COLO668 (cell line): ENCODE measurements around the gene NUDT16L1.
"Not testable (repeated sequence)": the region's sequence is repeated elsewhere in the genome, so short reads cannot be mapped to it uniquely, and the experiment has no call there.

ENCODE experiments used
- DNase-seq: peaks from one replicate; lab custom pipeline; 2025; ENCODE audit not compliant: unreplicated experiment; lab: John Stamatoyannopoulos, UW

Gene NUDT16L1

DNA sequence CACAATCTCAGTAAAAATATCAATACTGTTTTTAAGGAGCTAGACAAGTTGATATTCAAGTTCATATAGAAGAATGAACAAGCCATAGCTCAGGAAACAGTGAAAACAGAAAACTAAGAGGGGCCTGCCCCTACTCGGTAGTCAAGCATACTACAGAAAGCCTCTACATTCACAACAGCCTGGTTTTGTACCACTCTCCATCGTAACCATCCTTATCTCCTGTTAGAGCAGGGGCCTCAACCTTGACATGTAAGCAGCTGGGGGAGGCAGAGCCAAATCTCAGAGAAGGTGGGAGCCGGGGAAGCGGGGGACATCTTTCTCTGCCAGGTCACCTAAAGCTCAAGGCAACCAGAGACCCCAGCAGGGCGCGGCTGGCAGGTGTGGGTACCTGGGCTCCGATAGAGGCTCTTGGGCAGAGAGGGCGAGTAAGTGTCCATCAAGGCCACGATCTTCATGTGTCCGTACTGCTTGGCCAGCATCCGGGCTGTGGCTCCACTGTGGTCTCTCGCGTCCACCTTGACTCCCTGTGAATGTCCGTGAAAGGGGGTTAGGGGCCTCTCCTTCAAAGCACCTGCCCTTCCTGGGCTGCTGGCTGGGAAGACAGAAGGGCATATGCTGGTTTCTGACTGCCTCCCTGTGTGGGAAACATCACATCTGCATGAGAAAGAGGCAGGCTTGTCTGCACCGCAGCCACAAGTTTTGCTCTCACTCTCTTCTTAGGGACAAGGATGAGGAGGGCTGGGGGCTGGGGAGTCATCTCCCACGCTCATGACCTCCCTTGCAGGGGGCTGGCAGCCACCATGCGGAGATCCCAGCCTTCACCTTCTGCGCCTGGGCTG, 20.5 kb downstream of the NUDT16L1 start:
- no peak for DNase-seq

DNA sequence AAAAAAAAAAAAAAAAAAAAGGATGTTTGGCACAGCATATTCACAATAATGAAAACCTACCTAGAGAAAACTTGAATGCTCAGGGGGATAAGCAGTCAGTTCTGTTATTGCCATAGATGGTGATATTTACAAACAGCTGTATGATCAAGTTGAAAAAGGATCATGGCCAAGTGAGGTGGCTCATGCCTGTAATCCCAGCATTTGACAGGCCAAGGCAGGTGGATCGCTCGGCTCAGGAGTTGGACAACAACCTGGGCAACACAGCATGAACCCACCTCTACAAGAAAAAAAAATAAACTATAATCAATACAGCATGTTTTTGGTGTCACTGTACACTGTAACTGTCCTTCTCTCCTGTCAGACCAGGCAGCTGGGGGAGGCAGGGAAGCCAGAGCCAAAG, 21.6 kb downstream of the NUDT16L1 start:
- no peak for DNase-seq

DNA sequence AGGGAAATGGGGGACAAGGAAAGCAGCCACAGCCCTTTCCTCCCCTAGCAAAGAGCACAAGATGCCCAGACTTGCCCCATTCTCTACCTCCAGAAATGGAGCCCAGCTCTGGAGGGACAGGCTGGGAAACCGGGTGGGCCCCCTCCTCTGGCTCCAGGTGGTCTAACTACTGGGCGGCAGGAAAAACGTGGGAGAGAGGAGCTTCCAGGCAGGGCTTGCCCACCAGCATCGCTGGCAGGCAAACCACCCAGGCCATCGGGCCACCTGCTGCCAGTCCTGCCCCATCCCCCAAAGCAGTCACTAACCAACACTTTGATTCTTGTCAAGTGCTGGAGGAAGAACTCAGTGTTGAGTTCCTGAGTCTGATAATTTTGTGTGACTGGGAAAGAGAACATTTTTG, 25.1 kb downstream of the NUDT16L1 start:
- no peak for DNase-seq

DNA sequence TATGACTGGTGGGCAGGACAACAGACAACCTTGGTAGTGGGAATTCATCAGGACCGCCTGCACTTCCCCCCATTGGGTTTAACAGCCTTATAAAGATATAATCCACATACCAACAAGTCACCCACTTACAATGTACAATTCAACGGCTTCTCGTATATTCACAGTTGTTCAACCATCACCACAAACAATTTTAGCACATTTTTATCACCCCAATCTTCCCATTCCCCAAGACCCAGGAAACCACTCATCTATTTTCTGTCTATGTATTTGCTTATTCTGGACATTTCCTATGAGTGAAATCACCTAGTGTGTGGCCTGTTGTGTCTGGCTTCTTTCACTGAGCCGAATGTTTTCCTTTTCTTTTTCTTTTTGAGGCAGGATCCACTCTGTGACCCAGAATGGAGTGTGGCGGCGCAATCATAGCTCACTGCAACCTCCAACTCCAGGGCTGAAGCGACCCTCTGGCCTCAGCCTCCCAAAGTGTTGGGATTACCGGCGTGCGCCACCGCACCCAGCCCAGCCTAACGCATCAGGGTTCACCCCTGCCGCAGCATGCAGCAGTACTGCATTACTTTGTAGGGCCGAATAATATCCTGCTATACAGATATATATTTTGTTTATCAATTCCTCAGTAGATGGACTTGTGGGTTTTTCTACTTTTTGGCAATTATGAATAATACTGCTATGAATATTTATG, 29.9 kb downstream of the NUDT16L1 start:
- no peak for DNase-seq

DNA sequence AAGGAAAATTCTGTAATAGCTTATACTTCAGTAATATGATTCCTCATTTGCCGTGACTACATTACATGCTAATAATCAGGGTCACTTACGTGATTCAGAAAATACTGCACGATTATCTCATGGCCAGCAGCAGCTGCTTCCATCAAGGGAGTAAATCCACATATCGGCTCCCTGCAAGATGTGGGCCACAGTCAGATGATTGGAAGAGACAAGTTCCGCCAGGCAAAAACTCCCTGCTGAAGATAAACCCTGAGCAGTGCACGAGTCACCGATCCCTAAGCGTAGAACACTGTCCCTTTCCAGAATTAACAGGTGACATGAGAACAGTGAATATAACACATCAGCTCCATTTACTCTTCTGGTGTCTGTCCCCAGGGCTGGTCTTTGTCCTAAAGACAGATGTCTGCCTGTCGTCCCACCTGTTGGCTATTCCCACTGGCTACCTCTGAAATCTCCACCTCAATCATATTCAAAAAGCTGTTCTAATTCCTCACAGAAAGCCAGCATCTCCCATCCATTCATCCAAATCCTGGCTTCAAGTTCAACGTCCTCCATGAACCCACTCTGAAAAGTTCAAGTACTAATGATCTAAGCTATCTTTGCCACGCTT, 31.4 kb downstream of the NUDT16L1 start:
- no peak for DNase-seq

DNA sequence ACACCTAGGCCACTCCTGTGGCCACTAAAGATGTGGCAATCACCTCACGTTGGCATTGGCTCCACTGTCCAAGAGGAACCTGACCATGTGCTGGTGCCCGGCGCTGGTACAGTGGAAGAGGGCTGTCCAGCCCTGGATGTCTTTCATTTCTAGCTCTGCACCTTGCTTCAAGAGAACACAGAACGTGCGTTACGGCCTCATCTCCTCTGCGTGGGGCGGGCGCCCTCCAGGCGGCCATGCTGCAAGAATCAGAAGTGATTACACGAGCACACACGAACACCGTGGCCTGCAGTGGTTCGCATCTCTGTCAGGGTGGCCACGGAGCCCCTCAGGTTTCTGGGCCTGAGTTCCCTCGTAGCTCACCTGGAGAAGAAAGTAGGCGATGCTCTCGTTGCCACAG, 33.3 kb downstream of the NUDT16L1 start:
- no peak for DNase-seq

DNA sequence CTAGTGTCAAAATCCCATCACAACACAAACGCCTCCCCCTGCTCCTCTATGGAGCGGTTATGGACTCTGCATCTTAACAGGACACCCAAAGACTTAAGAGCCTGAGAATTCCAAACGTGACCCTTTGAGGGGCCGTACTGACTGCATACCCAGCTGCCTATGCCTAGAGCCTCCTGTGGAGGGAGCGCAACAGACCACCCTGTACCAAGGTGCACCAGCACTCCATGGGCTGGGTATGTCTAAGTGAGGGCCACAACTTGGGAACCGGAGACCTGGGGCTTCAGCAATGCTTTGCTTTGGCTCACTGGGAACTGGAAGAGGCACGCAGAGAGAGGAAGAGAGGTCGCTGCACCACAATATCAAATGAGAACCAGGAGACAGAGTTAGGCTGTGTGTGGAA, 35.3 kb downstream of the NUDT16L1 start:
- DNase-seq, result no peak

DNA sequence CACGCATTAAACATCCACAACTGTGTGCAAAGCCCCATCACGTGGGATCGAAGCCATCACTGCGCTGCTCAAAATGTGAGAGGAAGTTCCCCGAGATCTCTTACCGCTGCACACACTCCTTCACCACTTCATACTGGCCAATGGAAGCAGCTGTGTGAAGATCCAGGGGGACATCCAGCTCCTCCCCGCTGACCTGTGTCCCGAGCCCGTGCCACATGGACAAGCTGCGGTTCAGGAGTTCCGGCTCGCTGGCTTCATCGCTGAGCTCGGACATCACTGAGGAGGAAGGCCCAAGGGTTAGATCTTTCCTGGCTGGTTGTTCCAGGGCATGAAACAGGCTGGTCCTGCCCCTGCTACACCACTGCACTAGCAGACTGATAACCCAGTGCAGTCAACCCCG, 36.5 kb downstream of the NUDT16L1 start:
- DNase-seq, result no peak

DNA sequence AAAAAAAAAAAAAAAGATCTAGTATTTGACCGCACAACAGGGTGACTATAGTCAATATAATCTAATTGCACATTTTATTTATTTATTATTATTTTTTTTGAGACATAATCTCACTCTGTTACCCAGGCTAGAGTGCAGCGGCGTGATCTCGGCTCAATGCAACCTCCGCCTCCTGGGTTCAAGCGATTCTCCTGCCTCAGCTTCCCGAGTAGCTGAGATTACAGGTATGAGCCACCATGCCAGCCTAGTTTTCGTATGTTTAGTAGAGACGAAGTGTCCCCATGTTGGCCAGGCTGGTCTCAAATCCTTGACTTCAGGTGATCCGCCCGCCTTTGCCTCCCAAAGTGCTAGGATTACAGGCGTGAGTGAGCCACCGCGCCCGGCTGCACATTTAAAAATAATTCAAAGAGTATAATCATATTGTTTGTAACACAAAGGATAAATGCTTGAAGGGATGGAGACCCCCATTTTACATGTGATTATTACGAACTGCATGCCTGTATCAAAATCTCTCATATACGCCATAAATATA, 39.9 kb downstream of the NUDT16L1 start:
- no peak for DNase-seq

DNA sequence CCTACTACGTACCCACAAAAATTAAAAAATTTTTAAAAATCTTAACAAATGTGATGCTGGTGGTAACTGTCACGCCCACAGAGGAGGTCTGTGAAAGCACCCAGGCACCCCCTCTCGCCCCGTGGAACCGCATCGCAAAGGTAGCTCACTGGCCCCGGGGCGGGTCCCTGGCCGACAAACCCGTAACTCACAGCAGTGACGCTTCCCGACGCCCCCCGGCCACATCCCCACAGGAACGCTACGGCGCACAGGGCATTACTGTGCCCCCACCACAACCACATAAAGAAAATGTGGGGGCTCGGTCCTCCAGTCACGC, 40.3 kb downstream of the NUDT16L1 start:
- peak; percentile 46 for DNase-seq

DNA sequence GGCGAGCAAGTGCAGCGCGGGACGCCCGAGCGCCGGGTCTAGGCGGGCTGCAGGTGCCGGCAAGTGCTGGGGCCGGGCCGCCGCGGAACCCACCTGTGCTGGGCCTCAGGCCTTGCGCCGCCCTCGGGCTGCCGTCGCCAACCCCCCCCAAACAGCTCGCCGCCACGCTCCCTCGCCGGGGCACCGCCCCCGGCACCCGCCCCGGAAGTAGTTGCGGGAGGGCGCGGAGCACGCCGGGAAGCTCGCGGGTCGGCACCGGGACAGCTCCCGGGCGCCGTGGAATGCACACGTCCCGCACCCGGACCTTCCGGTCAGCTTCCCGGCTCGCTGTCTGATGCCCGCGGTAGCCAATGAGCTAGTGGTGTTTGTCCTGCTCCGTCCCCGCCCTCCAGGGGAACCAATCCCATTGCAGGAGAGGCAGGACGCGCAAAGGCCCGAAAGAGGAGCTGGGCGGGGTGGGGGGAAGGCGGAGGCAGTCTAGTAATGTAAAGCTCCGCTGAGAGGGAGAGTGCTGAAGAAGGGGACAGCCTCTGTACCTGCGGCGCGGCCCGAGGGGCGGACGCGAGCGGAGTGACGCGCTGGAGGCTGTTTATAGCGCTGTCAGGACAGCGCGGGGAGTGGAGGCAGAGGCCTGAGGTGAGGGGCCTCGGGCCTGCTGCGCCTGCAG, 40.8 kb downstream of the NUDT16L1 start, which contains the start of the genes ANKS3 and DNAAF8:
Gene ANKS3, minus strand, starts transcription at position 209 of the 667 bp plus-strand sequence. CDS start 4,122 bp downstream, outside the sequence.
Gene DNAAF8, plus strand, starts transcription at position 475 of the 667 bp plus-strand sequence. CDS start 1,978 bp downstream, outside the sequence.
- DNase-seq, result peak; percentile 93

DNA sequence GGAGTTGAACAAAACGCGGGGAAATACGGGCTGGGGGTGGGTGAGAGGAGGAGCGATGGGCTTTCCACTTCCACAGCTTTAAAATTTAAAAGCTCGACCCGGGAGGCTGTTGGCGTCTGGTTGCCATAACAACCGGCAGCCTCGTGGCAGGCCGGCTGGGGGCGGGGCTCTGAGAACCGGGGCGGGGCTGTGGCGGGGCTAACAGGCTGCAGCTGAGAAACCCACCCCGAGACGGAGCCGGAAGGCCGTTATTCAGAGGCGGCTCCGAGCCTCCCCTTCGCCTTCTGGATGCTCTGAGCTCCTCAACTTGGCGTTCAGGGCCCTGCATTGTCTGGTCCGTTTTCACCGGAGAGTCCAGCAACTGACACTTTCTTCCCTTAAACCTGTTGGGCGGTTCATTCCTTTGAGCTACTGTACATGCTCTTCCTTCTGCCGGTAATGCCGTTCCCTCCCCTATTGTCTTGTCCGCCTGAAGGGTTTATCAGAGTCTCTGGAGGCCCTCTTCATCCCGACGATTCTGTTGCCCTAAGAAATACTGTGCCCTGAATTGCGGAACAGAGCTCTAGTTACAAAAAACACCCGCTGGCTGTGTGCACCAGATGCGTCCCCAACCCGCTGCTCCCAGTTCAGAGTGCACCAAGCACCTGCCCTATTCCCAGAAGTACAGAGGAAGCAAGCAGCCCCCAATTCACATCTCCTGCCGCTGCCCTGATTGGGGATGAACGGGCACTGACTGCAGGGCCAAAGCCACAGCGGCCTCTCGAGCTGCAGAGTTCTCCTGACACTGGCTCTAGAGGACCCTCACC, 41.6 kb downstream of the NUDT16L1 start:
- DNase-seq, result peak; percentile 84

DNA sequence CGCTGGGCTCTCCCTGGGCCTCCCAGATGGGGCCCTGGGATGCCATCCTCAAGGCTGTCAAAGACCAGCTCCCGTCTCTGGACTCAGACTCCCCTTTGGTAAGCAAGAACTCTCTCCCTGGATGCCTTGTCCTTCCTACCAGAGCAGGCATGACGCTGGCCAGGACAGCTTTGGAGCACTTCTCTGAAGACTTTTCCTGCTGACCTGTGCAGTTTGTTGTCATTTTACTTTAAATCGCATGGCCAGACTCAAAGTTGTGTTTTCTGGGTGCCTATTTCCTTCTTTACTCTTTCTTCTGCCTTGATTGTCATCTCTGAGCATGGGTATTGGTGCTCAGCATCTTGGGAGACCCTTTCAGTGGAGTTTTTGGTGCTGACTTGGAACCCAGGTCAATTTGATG, 43.2 kb downstream of the NUDT16L1 start:
- no peak for DNase-seq

DNA sequence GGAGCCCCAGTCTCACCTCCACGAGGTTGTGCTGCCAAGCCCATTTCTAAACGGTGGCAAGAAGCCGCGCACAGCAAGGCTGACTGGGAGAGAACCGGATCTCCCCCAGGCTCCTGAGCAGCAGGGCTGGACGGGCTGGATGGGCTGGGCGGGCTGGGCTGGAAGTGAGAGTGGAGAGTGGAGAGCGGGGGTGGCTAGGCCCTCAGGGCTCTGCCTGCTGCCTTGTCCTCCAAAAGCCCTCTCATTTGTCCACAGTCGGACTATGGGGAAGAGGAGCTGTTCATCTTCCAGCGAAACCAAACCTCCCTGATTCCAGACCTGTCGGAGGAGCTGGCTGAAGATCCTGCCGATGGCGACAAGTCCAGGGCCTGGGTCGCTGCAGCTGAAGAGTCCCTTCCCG, 44.2 kb downstream of the NUDT16L1 start:
- DNase-seq, result no peak

DNA sequence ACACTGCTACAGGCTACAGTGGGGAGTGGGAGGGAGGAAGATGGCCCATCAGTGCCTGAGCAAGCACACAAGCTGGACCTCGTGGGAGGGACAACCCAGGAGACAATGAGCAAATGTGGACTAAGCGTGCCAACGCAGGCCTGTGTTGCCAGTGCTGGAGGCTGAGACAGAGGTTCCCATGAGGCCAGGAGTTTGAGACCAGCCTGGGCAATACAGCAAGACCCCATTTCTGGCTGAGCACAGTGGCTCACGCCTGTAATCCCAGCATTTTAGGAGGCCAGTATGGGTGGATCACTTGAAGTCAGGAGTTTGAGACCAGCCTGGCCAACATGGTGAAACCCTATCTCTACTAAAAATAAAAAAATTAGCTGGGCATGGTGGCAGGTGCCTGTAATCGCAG, 45.0 kb downstream of the NUDT16L1 start:
- DNase-seq, result not testable (repeated sequence)

DNA sequence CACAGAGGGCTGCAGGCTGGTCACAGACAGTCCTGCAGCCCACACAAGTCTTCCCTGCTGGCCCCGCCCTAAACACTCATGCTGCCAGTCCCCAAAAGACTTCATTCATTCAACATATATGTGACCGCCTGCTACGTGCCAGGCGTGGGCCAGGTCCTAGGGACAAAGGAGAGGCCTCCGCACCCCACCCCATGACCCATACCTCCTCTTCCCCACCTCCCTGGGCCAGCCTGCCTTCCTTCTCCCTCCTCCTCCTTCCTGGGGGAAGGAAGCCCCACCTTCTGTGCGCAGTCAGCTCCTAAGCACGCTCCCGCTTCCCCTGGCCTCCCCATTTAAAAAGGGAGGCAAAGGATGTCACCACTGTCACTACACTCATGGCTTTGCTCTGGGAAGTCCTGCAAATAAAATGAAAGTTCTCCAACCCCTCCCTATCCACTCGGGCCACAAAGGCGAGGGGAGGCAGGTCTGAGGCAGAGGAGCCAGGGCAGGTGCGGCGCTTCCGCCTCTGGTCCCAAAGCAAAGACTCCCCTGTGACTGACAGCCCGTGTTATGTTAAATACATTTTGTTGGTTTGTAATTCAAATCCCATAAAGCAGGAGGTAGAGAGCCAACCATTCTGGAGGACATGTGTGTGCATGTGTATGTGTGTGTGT, 50.0 kb downstream of the NUDT16L1 start:
- DNase-seq, result peak; percentile 33

DNA sequence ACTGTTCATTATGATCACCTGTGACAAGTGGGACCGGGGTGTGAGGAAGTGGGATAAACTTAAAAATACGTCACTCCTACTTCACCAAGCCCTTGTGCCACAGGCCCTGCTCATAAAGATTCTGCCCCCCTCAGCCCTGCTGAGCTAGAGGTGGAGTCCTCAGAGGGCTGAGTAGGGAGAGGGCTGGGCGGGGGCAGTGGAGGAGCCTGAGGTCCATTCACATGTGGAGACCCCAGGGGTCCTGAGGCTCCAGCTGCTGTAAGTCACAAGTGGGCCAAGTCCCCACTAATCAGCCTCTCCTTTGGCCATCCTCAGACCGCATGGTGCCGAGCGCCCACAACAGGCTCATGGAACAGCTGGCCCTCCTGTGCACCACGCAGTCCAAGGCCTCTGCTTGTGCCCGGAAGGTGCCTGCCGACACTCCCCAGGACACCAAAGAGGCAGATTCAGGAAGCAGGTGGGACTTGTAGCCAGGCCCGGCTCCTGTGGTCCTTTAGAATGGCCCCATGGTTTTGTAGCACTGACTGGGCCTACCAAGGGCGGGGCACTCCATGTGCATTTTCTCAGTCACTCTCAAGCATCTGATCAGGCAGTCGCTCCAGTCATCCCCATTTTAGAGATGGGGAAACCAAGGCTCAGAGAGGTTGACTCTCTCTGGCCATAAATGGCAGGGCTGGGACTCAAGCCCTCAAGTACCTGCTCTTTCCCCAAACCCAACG, 51.4 kb downstream of the NUDT16L1 start:
- no peak for DNase-seq

DNA sequence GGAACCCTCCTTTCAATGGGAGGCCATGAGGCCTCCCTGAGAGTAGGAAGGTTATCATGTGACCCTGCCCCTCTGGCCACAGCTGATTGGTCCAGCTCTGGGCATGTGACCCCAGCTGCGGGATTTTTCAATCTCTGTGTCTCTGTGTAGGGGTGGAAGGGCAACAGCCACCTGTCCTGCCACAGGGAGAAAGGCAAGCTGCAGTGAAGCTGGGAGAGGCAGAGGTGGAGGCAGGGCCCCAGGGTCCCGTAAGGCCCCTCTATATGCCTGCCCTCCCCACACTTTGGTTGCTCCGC, 51.9 kb downstream of the NUDT16L1 start:
- no peak for DNase-seq
